Tibial artery (tissue), 4 donors: ENCODE data around the gene OCSTAMP.

Experiments used
- DNase-seq, 2 donors: peaks; one replicate each; pipeline ENCODE4 v3.0.0-alpha.2; 2019
- H3K27ac ChIP-seq, 2 donors: fragments of 200-600 bp; sonication (generic) in 1 of 2; 1 replicate in 1 of 2; 2 replicates in 1 of 2; pipeline ENCODE4 v1.5.1; 2018 to 2019; ENCODE audit warnings: mild to moderate bottlenecking in 1 of 2
- H3K27me3 ChIP-seq, 2 donors: fragments of 200-600 bp; sonication (generic) in 1 of 2; one replicate each; pipeline versions ENCODE4 v1.5.1 to v1.6.0; 2016 to 2019
- H3K36me3 ChIP-seq, 3 donors: fragments of 200-600 bp; sonication (generic) in 2 of 3; one replicate each; pipeline ENCODE4 v1.5.1; 2016 to 2019; ENCODE audit warnings: mild to moderate bottlenecking in 2 of 3
- H3K4me1 ChIP-seq, 4 donors: fragments of 200-600 bp; sonication (generic) in 2 of 4; 1 replicate in 3 of 4; 2 replicates in 1 of 4; pipeline ENCODE4 v1.5.1; 2016 to 2019
- H3K4me3 ChIP-seq, 2 donors: fragments of 200-600 bp; sonication (generic) in 1 of 2; 1 replicate in 1 of 2; 2 replicates in 1 of 2; pipeline ENCODE4 v1.5.1; 2018 to 2019; ENCODE audit warnings: mild to moderate bottlenecking in 2 of 2
- H3K9me3 ChIP-seq, 3 donors: fragments of 200-600 bp; sonication (generic) in 1 of 3; one replicate each; pipeline ENCODE4 v1.5.1; 2016 to 2019
- CTCF ChIP-seq, 2 experiments: fragments of 200-600 bp in 1 of 2; fragments of 450-650 bp in 1 of 2; IDR thresholded peaks; one replicate each; pipeline ENCODE4 v1.5.1; 2017 to 2019; ENCODE audit warnings: antibody characterized with exemption in 2 of 2, mild to moderate bottlenecking in 1 of 2, moderate library complexity in 1 of 2
- intact Hi-C: fragments of 100-400 bp; cut with DNase I; formaldehyde crosslinking; loops from one replicate; pipeline ENCODE4 v1.15.0; 2023; ENCODE audit warnings: low total_unique reads

OCSTAMP gene

GRCh38 chr20:46566125-46566524 is 15.7 kb upstream of the OCSTAMP start:
- DNase-seq = no peak
- intact Hi-C loops = no loop called here

GRCh38 chr20:46564241-46564957 is 13.9 kb upstream of the OCSTAMP start:
- no peak for DNase-seq
- H3K4me3 ChIP-seq = no peak overlapping the region
- H3K27me3 ChIP-seq = no peaks in the 10 kb centered on the region
- intact Hi-C loops = no loop called here
- H3K4me1 ChIP-seq = peaks cover 0 to 22% (median 10%) of the 10 kb centered on the region in 4 donors
- H3K27ac ChIP-seq = no peak overlapping the region
- H3K36me3 ChIP-seq = no peaks in the 10 kb centered on the region
- no peaks in the 10 kb centered on the region for H3K9me3 ChIP-seq
- TF ChIP-seq CTCF (IDR thresholded peaks at IDR 0.05) = no peak

More at GRCh38 chr20:46566125-46566524, 15.7 kb upstream of the OCSTAMP start:
- no peak overlapping the region for H3K27ac ChIP-seq
- H3K4me1 ChIP-seq = peaks cover 0 to 22% (median 10%) of the 10 kb centered on the region in 4 donors
- H3K9me3 ChIP-seq = no peaks in the 10 kb centered on the region
- H3K27me3 ChIP-seq = no peaks in the 10 kb centered on the region
- no peak overlapping the region for H3K4me3 ChIP-seq
- H3K36me3 ChIP-seq = no peaks in the 10 kb centered on the region
- TF ChIP-seq CTCF (IDR thresholded peaks at IDR 0.05) = no peak

- H3K4me3 ChIP-seq = no peak overlapping the region
- no peak for DNase-seq
- no peak for TF ChIP-seq CTCF (IDR thresholded peaks at IDR 0.05)
- H3K36me3 ChIP-seq = no peaks in the 10 kb centered on the region
- intact Hi-C loops = no loop called here
- H3K27me3 ChIP-seq = no peaks in the 10 kb centered on the region
- peaks cover 0 to 20% (median 8%) of the 10 kb centered on the region in 4 donors for H3K4me1 ChIP-seq
- no peak overlapping the region for H3K27ac ChIP-seq
- no peaks in the 10 kb centered on the region for H3K9me3 ChIP-seq
These were observed 13.4 kb upstream of the OCSTAMP start for GRCh38 chr20:46563860-46564221.

- H3K4me1 ChIP-seq = peaks cover 0 to 15% (median 5%) of the 10 kb centered on the region in 4 donors
- TF ChIP-seq CTCF (IDR thresholded peaks at IDR 0.05) = no peak
- H3K36me3 ChIP-seq = no peaks in the 10 kb centered on the region
- peak overlapping the region; percentile 38 to 47 for H3K4me3 ChIP-seq
- intact Hi-C loops = no loop called here
- H3K27me3 ChIP-seq = no peaks in the 10 kb centered on the region
- H3K9me3 ChIP-seq = no peaks in the 10 kb centered on the region
- peak overlapping the region; percentile 58 to 74 for H3K27ac ChIP-seq
- DNase-seq = no peak
These were observed 12.9 kb upstream of the OCSTAMP start for GRCh38 chr20:46563170-46563859.

- Histone ChIP-seq H3K36me3 (no peaks in the 10 kb centered on the region), H3K4me1 (peaks cover 0 to 16% (median 5%) of the 10 kb centered on the region in 4 donors), H3K27ac (peak overlapping the region; percentile 58 to 74), H3K27me3 (no peaks in the 10 kb centered on the region), H3K9me3 (no peaks in the 10 kb centered on the region), H3K4me3 (peak overlapping the region; percentile 38 to 47)
- peak; percentile 80 to 85 for DNase-seq
- peak; percentile 72 to 88 for TF ChIP-seq CTCF (IDR thresholded peaks at IDR 0.05)
- intact Hi-C loops = no loop called here
These were observed 12.1 kb upstream of the OCSTAMP start for GRCh38 chr20:46562373-46563169.
